Activated CD8-positive, alpha-beta T cell treated with anti-CD3 and anti-CD28 coated beads for 36 hours (primary cell): ENCODE data around the gene COL8A1. TPM values are rescaled to one million over a fixed set of nuclear protein-coding genes. Genes with fewer than 3 reads are reported as not detected.
A peak's percentile ranks its signal among the peaks of the same experiment; 100 is the strongest.

Experiments
- ATAC-seq: fragments of 200-7000 bp; cut with Tn5 transposase; one replicate; pipeline ENCODE4 v1.10.0; 2021; ENCODE audit warnings: mild to moderate bottlenecking, moderate library complexity
- CTCF ChIA-PET: fragments of 350-600 bp; sonication (Branson Sonifier 250); formaldehyde crosslinking; loops from one replicate; lab custom pipeline; 2021; ENCODE audit warnings: antibody characterized with exemption; lab: Charles Lee
- POLR2A ChIA-PET: fragments of 350-600 bp; sonication (Branson Sonifier 250); formaldehyde crosslinking; loops from one replicate; lab custom pipeline; 2021; ENCODE audit warnings: antibody characterized with exemption; lab: Charles Lee
- DNase-seq: peaks from one replicate; pipeline ENCODE4 v3.0.0-alpha.2; 2020
- H3K27ac Mint-ChIP-seq: one replicate; pipeline ENCODE4 v1.8.0; 2021; ENCODE audit warnings: mild to moderate bottlenecking, mixed read lengths
- H3K27me3 Mint-ChIP-seq: one replicate; pipeline ENCODE4 v1.8.0; 2021; ENCODE audit warnings: mixed read lengths
- H3K36me3 Mint-ChIP-seq: one replicate; pipeline ENCODE4 v1.8.0; 2021; ENCODE audit warnings: low read depth, mixed read lengths
- H3K4me1 Mint-ChIP-seq: one replicate; pipeline ENCODE4 v1.8.0; 2021; ENCODE audit warnings: low read depth, mixed read lengths
- H3K4me3 Mint-ChIP-seq: one replicate; pipeline ENCODE4 v1.8.0; 2021; ENCODE audit warnings: mild to moderate bottlenecking, moderate library complexity, mixed read lengths
- H3K9me3 Mint-ChIP-seq: one replicate; pipeline ENCODE4 v1.8.0; 2021; ENCODE audit warnings: mixed read lengths
- CTCF ChIP-seq: fragments of 200-600 bp; IDR thresholded peaks from one replicate; pipeline ENCODE4 v1.8.0; 2022; ENCODE audit warnings: antibody characterized with exemption, mild to moderate bottlenecking
- intact Hi-C: fragments of 100-400 bp; cut with micrococcal nuclease; formaldehyde crosslinking; loops from one replicate; pipeline ENCODE4 v1.10.0; 2022
- total RNA-seq, 2 experiments: library from RNA; stranded (reverse); gene quantifications; one replicate each; pipeline ENCODE4 v1.2.3, GENCODE V29; 2021

Gene COL8A1
- total RNA-seq, 2 experiments from 2014 or later: not detected

- Mint-ChIP-seq H3K9me3 (no peaks in the 10 kb centered on the region), H3K27me3 (peaks cover 36% of the 10 kb centered on the region), H3K4me3 (no peak overlapping the region), H3K27ac (no peak overlapping the region), H3K4me1 (peaks cover 15% of the 10 kb centered on the region), H3K36me3 (peaks cover 2% of the 10 kb centered on the region)
- intact Hi-C loops: no loop called here
- no peak for ATAC-seq
- ChIA-PET POLR2A (interaction anchor here (0.6 kb wide), 1 partner anchor 65 kb away, joined by 3 read pairs; no protein-coding TSS in a partner anchor), CTCF (no interaction called here)
- DNase-seq: no peak
- no peak for TF ChIP-seq CTCF
Observed at GRCh38 chr3:99633887-99634558, 4.4 kb upstream of the COL8A1 start.

GRCh38 chr3:99634881-99635280 lies 3.5 kb upstream of the COL8A1 start:
- ATAC-seq (no peak), DNase-seq (no peak)
- intact Hi-C loops: no loop called here
- Mint-ChIP-seq H3K9me3 (no peaks in the 10 kb centered on the region), H3K4me3 (no peak overlapping the region), H3K27me3 (peaks cover 42% of the 10 kb centered on the region), H3K27ac (no peak overlapping the region), H3K36me3 (peaks cover 2% of the 10 kb centered on the region), H3K4me1 (peaks cover 15% of the 10 kb centered on the region)
- CTCF ChIA-PET: no interaction called here
- POLR2A ChIA-PET: no interaction called here
- no peak for TF ChIP-seq CTCF

GRCh38 chr3:99635348-99635747 lies 3.0 kb upstream of the COL8A1 start:
- no peak for ATAC-seq
- no peak overlapping the region for H3K27ac Mint-ChIP-seq
- peaks cover 2% of the 10 kb centered on the region for H3K36me3 Mint-ChIP-seq
- no peak overlapping the region for H3K4me3 Mint-ChIP-seq
- intact Hi-C loops: no loop called here
- peaks cover 15% of the 10 kb centered on the region for H3K4me1 Mint-ChIP-seq
- CTCF ChIA-PET: no interaction called here
- POLR2A ChIA-PET: no interaction called here
- no peaks in the 10 kb centered on the region for H3K9me3 Mint-ChIP-seq
- no peak for TF ChIP-seq CTCF
- peaks cover 42% of the 10 kb centered on the region for H3K27me3 Mint-ChIP-seq
- no peak for DNase-seq

DNA sequence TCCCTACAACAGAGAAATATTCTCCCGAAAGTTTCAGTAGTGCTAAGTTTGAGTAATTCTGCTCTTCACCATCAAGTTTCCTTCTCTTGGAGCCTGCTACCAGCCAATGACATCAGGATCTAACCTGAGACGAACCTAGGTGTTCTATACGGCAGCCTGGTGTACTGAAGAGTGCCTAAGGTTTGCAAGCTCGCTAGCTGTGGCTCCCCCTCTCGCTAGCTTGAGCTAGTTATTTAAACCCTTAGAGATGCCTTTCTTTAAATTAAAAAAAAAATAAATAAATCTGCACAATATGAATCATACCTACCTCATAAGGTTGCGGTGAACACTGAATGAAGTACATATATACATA lies 1.4 kb upstream of the COL8A1 start:
- DNase-seq: no peak
- no peaks in the 10 kb centered on the region for H3K9me3 Mint-ChIP-seq
- peaks cover 15% of the 10 kb centered on the region for H3K4me1 Mint-ChIP-seq
- no peak overlapping the region for H3K4me3 Mint-ChIP-seq
- peak; percentile 45 for ATAC-seq
- intact Hi-C loops: no loop called here
- H3K27ac Mint-ChIP-seq: no peak overlapping the region
- peaks cover 2% of the 10 kb centered on the region for H3K36me3 Mint-ChIP-seq
- peaks cover 49% of the 10 kb centered on the region for H3K27me3 Mint-ChIP-seq
- no peak for TF ChIP-seq CTCF
- POLR2A ChIA-PET: no interaction called here
- CTCF ChIA-PET: interaction anchor here (0.9 kb wide), 1 partner anchor 7 kb away, joined by 3 read pairs; no protein-coding TSS in a partner anchor

GRCh38 chr3:99637368-99638111 lies 854 bp upstream of the COL8A1 start:
- Mint-ChIP-seq H3K4me1 (peaks cover 15% of the 10 kb centered on the region), H3K9me3 (no peaks in the 10 kb centered on the region), H3K4me3 (peak overlapping the region; percentile 40), H3K36me3 (peaks cover 2% of the 10 kb centered on the region), H3K27ac (no peak overlapping the region), H3K27me3 (peaks cover 53% of the 10 kb centered on the region)
- intact Hi-C loops: no loop called here
- ATAC-seq: peak; percentile 66
- no peak for DNase-seq
- TF ChIP-seq CTCF: no peak
- POLR2A ChIA-PET: no interaction called here
- CTCF ChIA-PET: interaction anchor here (0.9 kb wide), 1 partner anchor 7 kb away, joined by 3 read pairs; no protein-coding TSS in a partner anchor
